Stimulated activated CD8-positive, alpha-beta memory T cell treated with anti-CD3 and anti-CD28 coated beads, Interleukin-7, amount 100 ng/mL, for 4 hours (primary cell): ENCODE measurements around the gene LZTR1.
"Not testable (repeated sequence)": the region's sequence is repeated elsewhere in the genome, so short reads cannot be mapped to it uniquely, and the experiment has no call there.

ENCODE experiments used
- DNase-seq, 2 donors: peaks; one replicate each; pipeline ENCODE4 v3.0.0-alpha.2; 2020; ENCODE audit warnings: low read depth in 2 of 2

The LZTR1 gene

DNA sequence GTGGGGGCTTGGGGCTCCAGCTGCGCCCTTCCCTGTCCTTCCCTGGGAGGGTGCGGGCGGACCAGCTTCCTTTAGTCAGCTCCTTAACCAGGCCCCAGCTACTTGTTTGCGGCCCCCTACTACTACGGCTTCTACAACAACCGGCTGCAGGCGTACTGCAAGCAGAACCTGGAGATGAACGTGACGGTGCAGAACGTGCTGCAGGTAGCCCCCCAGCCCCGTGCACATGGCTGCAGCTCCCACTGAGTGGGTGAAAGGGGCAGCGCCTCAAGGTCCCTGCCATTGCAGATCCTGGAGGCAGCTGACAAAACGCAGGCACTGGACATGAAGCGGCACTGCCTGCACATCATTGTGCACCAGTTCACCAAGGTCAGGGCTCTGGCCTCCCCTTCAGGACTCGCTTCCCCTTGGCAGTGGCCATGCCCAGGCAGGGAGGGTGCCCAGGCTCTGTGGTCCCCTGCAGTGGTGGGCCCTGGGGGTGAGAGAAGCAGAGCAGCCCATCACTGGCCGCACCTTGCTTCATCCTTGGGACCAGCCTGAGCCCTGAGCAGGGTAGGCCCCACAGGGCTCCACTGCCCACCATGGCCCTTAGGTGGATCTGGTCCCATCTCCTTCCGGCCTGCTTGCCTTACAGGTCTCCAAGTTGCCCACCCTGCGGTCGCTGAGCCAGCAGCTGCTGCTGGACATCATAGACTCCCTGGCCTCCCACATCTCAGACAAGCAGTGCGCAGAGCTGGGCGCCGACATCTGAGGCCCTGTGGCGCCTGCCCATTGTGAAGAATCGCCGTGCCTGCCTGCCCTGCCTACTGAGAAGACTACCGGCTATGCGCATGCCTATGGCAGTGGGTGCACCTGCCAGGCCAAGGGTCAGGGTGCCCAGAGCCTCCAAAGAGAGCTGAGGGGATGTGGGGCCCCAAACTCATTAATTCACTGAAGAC is 14.8 kb downstream of the LZTR1 start:
- DNase-seq: no peak

DNA sequence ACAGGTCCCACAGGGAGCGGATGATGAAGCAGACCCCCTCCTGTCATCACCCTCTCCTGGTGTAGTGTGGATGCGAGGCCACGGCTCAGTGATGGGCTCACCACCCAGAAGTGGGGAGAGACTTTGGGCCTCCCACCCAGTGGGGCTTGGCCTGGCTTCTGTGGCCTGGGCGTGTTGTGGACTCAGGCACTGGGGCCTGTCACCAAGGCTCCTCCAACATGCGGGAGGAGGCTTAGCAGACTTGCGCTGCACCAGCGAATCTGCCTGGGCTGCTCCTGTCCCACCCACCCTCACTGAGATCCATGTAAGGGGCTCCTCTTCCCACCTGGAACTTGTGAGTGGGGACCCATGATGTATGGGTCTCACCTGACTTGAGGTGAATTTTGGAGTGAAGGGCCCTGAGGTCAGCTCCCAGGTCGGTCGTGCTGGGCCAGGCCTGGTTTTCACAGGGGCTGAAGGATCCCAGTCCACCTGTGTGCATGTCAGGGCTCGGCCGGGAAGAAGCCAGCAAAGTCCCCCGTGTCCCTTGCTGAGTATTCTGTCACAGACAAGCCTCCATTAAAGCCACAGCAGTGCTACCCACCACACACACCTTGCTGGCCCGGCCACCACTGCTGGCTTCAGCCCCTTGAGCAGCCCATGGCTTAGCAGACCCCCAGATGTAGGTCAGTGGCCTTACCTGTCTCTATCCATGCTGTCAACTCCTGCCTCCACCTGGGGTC is 15.6 kb downstream of the LZTR1 start:
- no peak for DNase-seq

DNA sequence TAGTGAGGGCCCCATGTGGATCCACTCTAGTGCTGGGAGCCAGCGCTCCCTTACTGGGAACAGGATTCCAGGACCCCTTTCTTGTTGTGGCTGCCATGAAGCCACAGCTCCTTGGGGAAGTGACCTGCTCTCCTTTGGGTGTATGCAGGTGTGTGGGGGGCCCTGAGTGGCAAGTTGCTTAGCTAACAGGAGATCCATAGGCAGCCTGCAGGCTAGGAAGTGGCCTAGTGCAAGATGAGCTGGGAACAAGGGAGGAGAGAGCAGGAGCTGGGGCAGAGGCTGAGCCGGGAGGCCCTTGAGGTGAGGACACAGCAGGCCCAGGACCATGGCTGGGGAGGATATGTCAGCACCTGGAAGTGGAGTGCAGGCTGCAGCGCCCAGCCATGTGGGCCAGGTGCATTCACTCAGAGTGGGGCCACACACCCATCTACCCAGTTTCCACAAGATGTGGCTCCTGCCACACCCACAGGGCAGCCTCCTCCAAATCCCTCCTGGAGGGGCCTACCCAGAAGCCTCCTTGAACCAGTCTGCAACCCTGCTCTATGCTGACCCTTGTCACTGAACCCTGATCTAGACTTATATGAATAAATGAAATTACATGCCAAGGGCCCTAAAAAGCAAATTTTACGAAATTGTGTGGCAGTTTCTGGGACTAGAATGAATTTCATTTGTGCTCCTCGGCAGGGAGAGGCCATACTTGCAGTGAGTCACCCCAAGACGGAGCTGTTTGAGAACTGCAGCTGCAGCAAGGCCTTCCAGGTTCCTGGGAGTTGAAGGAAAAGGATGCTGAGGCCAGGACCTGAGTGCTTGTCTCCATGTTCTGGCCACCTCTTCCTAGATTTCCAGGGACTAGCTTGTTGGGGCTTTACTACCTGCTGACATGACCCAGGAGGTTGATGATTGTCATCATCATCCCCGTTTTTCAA is 16.6 kb downstream of the LZTR1 start:
- no peak for DNase-seq

DNA sequence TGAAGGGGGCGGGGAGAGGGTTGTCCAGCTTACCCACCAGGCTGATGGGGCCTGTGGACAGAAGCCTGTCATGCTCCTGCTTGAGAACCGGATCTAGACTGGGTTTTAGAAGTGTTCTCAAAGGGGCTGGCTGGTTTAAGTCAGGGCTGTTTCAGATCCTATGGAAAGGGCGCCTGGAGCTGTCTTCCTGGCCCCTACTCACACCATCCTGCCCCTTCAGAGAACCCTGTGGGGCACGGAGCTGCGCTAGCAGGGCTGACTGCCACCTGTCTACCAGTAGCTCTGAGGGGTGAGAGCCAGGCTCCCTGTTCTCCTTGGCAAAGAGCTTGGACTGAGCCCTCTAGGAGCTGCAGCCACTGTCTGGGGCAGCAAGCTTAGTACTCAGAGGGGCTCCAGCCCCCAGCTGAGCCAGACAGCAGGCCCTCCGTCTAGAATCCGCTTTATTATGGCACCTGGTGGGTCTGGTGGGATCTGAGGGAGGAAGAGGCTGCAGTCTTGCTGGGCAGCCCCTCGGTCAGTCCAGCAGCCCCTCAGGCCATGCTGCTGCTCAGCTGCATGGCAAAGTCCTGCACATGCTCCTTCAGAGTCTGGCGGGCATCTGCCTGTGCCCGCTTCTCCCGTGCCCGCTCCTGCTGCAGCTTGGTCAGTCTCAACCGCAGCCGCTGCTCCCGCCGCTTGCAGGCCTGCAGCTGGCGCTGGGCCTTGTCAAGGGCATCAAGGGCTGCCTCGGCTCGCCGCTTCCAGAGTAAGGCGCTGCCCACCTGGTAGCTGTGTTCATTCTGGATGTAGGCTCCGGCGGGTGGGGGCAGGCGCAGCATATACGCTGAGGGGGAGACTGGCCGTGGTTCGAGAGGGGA is 17.5 kb downstream of the LZTR1 start:
- DNase-seq: no peak

DNA sequence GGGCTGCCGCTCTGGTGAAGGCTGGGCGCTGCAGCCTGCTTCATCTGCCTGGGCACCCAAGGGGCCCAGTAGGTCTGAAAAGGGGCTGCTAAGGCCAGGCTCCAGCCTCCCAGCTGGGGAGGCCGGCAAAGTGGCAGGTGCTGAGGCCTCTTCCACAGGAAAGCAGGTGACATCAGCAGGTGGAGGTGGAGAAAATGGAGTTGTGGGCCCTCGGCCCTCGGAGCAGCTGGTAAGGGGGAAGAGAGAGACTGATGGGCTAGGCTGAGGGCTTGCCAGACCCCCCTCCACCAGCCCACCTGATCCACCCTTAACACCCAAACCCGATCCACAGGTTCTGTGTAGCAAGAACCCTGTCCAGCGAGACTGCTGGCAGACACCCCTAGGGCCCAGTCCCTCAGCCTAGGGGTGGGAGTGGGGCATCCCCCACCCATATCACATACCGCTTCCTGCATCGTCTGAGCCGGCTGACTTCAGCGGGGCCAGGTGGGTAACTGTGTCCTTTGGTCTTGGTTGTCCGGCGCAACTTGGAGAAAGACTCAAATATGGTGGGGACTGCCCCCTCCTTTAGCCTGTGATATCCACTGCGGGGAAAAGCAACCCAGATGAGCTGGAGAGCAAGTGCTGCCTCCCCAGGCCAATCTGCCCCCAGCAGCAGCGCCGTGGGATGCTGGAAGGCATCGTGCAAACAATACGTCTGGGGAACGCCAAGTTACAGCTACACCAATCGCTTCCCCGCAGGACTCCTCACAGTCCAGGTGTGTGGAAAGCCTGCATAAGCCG is 18.3 kb downstream of the LZTR1 start:
- DNase-seq: no peak

DNA sequence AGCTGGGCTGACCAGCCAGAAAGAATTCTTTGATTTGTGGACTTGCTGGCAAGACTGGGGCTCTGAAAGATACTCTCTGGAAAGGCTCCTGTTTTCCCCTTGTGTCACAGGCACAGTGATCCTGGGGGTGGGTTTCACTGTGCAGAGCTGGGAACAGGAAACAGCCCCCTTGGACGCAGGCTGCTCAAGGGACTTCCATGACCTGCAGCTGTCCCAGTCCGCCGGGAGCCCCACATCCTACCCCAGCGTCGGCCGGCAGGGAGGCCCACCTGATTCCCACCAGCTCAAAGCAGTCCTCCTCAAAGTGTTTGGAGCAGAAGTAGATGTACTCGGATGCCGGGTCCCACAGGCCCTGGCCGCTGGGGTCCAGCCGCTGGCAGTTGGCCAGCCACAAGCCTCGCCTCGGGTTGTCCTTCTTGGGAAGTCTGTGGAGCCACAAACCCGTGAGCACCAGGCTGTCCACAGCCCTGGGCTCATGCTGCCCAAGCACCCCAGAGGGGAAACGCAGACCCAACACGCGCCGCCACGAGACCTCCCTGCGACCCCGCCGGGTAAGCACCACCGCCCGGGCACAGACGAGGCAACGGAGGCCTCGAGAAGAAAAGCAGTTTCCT is 19.0 kb downstream of the LZTR1 start:
- no peak for DNase-seq

DNA sequence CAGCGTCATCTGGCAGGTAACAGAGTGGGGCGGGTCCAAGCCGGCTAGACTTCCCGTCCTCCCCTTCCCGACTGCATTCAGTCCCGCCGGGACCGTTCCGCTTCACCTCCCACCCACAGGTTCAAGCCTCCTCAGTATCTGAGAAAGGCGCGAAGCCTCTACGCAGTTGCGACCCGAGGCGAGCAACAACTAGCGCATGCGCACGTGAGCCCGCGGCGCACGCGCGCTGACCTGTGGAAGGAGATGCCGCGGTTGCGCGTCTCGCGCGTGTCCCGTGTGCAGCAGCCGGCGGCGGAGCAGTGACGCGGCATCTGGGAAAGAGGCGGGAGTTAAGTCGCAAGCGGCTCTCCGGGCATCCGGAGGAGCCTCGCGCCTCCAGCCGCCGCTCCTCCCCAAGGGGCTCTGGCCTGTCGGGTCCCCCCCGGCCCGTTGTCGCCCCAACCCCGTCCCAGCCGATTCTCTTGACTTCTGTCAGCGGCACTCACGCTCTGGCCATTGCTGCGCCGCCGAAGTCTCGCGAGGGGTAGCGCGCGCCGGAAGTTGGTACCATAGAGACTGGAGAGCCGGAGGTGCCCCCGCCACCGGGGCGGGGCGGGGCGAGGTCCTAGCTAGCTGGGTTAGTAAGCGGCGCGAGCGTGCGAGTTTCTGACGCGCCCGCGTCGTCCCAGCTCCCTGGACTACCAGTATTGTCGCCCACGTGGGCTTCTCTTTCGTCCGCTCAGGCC is 19.7 kb downstream of the LZTR1 start, which contains the start of gene THAP7:
THAP7 (minus strand) TSS at position 518 of the 725 bp plus-strand sequence; CDS start at position 311, 207 bp downstream.
- DNase-seq: peak; percentile 94 to 98

DNA sequence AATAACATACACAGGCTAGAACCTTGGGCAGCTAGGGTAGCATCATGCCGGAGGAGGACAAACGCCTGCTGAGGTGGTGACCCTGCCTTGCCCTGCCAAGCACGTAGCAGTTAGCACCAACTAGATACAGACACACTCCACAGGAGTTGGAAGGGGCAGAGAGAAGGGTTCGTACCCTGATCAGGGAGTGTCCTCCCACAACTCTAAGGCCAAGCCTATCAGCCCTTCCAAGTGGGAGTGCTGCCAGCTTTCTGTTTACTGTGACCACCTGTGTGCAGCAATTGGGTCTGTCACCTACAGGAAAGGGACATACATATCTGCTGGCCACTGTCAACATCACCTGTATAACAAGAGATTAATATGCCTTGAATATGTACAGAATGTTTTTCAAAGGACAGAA is 21.7 kb downstream of the LZTR1 start:
- DNase-seq: no peak

DNA sequence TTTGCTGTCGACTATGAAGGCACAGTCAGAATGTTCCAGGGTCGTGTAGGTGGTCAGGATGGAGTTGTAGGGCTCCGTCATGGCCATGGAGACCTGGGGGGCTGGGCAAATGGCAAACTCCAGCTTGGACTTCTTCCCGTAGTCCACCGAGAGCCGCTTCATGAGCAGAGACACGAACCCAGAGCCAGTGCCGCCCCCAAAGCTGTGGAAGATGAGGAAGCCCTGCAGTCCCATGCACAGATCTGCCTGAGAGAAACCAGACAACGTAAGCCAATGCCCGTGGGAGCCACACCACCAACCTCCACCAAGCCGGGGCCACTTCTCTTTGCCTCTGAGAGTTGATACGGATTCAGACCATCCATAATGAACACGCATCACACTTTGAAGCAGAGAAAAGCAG is 27.1 kb downstream of the LZTR1 start:
- DNase-seq: not testable (repeated sequence)

DNA sequence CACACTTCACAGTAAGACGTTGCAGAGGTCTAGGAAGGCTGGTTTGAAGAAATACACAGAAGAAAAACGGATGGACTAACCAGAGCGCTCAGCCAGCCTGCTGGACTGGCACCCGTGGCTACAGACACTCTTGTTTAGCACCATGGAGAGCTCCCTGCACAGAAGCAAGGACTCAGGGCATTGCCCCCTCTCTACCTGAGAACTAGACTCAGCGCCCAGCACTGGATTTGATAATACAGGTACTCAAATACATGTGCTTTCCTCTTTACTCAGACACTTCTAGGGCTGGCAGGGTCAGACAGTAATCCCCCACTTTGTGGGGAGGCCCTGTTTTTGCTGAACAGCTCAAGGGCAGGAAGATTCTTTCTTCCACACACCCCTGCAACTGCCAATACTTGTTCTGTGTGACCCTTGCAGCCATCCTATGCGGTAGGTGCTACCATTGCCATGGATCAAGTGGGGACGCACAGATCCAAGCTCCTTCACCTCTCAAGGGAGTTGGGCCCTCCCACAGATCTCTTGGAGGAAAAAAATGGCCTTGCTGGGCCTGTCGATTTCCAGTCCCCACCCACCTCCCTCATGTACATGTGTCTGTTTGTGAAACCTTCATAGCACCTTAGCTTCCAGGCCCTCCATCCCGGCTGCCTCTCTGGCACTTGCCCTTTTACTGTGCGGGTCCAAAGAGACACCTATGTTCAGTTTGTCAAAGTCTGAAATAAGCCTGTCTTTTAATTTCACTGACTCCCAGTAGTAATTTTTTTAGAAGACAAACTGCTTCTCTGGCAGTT is 27.7 kb downstream of the LZTR1 start:
- no peak for DNase-seq

DNA sequence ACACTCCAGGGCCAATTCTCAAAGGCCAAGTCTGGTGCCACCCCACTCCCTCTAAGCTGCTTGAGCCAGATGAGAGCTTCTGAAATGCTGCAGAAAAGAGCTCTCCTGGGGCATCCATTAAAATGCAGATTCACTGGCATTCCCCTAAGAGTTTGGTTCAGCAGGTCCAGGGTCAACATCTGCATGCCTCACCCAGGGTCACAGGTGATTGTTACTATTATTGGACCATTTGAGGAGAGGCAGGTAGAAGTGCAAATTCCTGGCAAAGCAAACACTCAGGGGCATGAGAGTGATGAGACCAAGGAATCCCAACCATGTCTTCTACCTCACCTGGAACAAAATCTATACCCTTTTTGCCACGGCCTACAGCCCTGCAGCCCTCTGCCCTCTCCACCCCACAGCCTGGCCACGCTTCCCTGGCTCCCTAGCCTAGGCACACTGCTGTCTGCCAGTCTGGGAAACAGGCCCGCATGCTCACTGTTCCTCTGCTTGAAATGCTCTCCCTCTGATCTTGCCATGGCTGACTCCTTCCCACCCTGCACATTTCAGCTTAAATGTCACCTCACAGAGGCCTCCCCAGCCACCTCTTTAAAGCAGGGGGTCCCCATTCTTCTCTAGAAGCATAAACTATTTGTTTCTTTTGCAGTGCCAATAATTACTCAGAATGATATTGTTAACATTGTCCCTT is 28.5 kb downstream of the LZTR1 start:
- no peak for DNase-seq

DNA sequence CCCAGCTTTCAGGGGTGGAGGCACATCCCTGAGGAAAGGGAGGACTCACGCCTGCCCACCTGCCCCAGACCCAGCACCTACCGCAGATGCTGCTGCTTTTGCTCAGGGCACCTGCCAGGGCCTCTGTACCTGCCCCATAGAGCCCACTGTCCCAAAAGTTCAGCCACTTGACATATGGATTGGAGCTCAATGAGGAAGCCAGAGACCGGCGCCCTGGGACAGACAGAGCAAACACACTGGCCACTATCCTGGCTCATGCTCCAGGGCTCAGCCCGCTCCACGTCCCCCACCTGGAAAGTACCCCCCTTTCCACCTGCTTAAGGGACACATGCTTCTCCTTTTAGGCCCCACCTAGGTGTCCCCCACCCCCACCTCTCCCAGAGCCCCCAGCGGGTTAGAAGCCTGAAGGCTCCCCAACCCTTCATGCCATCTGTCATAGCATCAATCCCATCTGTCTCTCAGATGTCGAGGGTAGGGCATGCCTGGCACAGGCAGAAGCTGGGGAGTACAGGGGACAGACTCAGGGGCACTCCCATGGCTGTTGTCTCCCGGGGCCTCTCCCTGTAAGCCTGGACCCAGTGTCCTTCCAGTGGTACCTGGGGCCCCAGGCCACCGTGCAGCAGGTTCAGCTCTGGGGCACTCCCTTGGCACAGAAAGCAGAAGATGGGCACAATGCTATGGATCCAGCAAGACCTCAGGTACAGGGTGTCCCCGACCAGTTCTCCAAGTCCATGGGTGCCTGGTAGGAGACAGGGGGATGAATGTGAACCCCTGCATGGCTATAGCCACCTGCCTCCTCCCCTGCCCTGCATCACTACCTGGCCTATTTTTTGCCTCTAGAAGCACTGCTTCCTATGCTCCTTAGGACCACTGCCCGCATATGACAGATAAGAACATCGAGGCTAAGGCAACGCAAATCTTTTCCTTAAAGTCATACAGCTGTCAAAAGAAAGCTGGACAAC is 30.6 kb downstream of the LZTR1 start:
- no peak for DNase-seq

DNA sequence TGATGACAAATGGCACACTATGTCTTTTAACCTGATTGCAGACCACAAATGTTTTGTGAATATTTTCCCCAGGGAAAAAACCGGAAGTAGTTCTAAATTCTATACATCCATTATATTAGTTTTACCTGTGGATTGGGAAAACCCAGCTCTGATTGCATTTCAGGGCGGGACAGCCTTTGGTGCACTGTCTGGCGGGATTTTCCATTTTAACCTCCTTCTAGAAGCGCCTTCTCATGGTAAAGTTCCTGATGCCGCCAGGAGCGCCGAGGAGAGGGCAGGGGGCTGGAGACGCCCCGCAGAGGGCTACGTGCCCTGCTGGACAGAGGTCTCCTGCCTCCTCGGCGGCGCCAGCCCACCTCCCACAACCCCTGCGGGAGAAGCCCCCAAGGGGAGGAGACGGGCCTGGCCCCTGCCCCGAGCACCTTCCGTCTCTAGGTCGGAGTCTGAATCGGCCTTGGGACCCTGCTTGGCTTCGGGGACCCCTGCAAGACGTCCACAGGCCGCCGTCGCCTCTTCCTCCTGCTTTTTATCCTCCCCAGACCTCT is 31.6 kb downstream of the LZTR1 start:
- no peak for DNase-seq

DNA sequence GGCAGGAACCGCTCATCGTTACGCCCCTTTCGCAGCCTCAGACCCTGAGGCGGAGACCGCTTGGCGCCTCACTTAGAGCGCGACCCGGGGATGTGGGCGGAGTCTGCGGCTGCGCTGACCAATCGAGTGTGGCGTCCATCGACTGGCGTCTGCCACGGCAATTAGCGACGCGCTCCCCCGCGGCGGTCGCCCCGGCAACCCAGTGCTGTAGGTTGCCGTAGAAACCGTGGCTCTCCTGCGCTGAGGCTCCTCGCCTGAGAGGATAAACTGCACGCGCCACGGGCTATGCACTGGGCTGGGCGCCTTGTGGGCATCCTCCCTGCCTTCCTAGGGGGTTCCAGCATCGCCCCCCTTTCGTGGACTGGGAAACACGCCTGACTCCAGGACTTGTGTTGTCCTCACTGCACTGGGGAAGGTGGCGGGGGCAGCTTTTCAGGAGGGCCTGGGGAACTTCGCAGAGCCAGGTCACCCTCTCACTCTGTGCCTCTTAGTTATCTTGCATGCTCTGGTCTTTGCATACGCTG is 32.2 kb downstream of the LZTR1 start:
- peak; percentile 47 to 83 for DNase-seq

DNA sequence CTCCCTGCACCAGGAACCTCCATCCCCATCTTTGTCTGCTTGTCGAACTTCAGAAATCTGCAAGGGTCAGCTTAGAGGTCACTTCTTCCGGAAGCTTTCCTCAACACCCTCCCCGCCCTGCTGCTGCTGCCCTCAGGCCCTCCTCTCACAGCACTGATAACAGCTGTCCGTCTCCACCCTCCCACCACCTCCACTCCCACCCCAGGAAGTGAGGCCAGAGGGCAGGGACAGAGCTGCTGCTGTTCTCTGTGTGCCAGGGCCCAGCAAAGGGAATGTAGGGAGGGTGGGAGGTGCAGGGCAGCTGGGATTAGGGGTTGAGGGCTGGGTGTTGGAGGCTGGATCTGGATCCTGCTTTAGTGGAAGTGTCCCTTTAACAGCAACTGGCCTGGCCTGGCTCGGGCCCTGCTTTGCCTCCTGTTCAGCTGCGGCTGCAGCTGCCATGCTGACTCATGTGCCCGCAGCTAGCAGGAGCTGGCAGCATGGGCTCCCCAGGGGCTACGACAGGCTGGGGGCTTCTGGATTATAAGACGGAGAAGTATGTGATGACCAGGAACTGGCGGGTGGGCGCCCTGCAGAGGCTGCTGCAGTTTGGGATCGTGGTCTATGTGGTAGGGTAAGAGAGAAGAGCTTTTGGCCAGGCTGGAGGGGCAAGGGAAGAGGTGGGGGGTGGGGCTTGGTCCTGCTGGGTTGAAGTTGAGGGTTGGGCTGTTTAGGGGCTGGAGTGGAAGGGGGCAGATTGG is 32.8 kb downstream of the LZTR1 start, which contains the start of gene P2RX6:
P2RX6 (plus strand) TSS at position 440 of the 740 bp plus-strand sequence; CDS start at position 450, 10 bp downstream.
- no peak for DNase-seq
